ENCODE measurements around the gene KIF18A.

Gene KIF18A

DNA sequence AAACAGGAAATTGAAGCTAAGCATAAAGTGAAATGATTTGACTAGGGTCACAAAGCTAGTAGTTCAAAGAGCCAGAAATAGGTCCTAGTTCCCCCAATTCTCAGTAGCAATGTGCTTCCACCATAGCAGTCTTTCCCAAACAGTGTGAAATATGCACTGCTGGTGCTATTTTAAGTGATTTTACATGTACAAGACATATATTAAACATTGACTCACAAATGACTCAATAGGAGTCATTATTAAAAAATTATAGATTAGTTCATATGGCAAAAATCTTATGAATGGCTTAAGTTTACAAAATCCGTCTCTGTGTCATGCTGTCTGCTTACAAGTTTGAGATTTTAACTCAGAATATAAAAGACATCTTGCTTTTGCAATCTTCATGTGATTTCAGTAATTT is 21.4 kb downstream of the KIF18A start:
- H3K36me3 ChIP-seq: peaks cover 25% of the 10 kb centered on the region
- H3K9me3 ChIP-seq: no peaks in the 10 kb centered on the region
- H3K4me1 ChIP-seq (ENCODE audit: control insufficient read depth in 1 of 2, insufficient read depth in 1 of 2, low read depth in 1 of 2, low read length in 1 of 2): no peaks in the 10 kb centered on the region
- no peak overlapping the region for H3K27ac ChIP-seq
- no peak overlapping the region for H3K4me3 ChIP-seq (ENCODE audit: low read depth in 1 of 2, low read length in 1 of 2)
- TF ChIP-seq, protein P1, sequence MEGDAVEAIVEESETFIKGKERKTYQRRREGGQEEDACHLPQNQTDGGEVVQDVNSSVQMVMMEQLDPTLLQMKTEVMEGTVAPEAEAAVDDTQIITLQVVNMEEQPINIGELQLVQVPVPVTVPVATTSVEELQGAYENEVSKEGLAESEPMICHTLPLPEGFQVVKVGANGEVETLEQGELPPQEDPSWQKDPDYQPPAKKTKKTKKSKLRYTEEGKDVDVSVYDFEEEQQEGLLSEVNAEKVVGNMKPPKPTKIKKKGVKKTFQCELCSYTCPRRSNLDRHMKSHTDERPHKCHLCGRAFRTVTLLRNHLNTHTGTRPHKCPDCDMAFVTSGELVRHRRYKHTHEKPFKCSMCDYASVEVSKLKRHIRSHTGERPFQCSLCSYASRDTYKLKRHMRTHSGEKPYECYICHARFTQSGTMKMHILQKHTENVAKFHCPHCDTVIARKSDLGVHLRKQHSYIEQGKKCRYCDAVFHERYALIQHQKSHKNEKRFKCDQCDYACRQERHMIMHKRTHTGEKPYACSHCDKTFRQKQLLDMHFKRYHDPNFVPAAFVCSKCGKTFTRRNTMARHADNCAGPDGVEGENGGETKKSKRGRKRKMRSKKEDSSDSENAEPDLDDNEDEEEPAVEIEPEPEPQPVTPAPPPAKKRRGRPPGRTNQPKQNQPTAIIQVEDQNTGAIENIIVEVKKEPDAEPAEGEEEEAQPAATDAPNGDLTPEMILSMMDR (IDR thresholded peaks at IDR 0.05): no peak
- H3K27me3 ChIP-seq: no peaks in the 10 kb centered on the region

DNA sequence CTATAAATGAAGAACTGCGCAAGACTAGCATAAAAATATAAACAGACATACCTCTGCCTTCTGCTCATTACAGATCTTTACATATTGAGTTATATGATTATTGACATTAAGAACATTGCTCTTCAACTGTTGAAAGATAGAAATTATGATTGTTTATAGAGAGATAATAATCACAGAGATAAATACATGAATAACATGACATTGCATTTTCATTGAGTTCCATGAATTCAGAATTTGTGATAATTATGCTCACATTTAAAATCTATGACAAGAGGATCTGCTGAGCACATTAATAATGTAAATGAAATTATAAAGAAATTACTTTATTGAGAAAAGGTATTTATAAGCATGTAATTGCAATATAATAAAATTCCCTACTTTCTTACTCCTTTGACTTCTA is 24.8 kb downstream of the KIF18A start:
- Histone ChIP-seq H3K36me3 (peaks cover 15% of the 10 kb centered on the region), H3K4me1 (ENCODE audit: control insufficient read depth in 1 of 2, insufficient read depth in 1 of 2, low read depth in 1 of 2, low read length in 1 of 2) (no peaks in the 10 kb centered on the region), H3K4me3 (ENCODE audit: low read depth in 1 of 2, low read length in 1 of 2) (no peak overlapping the region), H3K27me3 (no peaks in the 10 kb centered on the region), H3K27ac (no peak overlapping the region), H3K9me3 (no peaks in the 10 kb centered on the region)
- TF ChIP-seq, protein P1 (IDR thresholded peaks at IDR 0.05): no peak

DNA sequence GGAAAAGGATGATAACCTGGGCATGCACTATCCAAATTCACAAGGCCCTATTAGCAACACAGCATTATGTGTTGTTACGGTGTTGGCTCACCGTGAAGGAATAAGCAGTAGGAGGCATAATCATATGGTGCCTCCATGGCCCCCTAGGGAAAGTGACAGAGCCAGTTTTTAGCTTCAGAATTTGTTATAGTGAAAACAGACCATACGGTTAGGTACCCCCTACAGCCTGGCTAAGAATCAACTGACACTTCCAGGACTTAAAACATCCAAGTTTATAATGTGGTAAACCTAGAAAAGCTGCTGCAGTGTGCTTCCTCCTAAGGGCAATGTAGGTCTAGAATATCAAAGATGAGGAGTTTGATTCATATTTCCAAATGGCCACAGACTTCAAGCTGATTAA is 30.4 kb downstream of the KIF18A start:
- Histone ChIP-seq H3K4me1 (ENCODE audit: control insufficient read depth in 1 of 2, insufficient read depth in 1 of 2, low read depth in 1 of 2, low read length in 1 of 2) (no peaks in the 10 kb centered on the region), H3K27me3 (no peaks in the 10 kb centered on the region), H3K27ac (no peak overlapping the region), H3K9me3 (no peaks in the 10 kb centered on the region), H3K36me3 (peaks cover 24% of the 10 kb centered on the region), H3K4me3 (ENCODE audit: low read depth in 1 of 2, low read length in 1 of 2) (no peak overlapping the region)
- TF ChIP-seq, protein P1 (IDR thresholded peaks at IDR 0.05): no peak

DNA sequence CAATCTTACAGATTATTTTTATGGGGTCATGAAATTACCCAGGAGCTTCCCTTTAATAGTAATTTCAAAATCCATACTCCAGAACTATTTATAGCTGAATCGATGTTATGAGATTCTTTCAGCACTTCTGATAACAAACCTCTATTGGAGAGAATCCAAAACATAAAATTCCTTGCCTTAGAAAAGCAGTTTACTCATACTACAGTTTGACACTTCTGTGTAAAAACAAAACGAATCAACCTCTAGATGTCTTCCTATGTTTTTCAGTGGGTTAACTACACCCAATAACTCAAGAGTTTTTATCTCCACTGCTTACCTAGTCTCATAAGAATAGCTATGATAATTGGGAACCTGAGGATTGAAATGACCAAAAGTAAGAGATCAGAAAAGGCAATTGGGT is 35.6 kb downstream of the KIF18A start:
- TF ChIP-seq, protein P1 (IDR thresholded peaks at IDR 0.05): no peak
- no peak overlapping the region for H3K27ac ChIP-seq
- peaks cover 8% of the 10 kb centered on the region for H3K36me3 ChIP-seq
- no peak overlapping the region for H3K4me3 ChIP-seq (ENCODE audit: low read depth in 1 of 2, low read length in 1 of 2)
- H3K27me3 ChIP-seq: no peaks in the 10 kb centered on the region
- no peaks in the 10 kb centered on the region for H3K9me3 ChIP-seq
- no peaks in the 10 kb centered on the region for H3K4me1 ChIP-seq (ENCODE audit: control insufficient read depth in 1 of 2, insufficient read depth in 1 of 2, low read depth in 1 of 2, low read length in 1 of 2)

DNA sequence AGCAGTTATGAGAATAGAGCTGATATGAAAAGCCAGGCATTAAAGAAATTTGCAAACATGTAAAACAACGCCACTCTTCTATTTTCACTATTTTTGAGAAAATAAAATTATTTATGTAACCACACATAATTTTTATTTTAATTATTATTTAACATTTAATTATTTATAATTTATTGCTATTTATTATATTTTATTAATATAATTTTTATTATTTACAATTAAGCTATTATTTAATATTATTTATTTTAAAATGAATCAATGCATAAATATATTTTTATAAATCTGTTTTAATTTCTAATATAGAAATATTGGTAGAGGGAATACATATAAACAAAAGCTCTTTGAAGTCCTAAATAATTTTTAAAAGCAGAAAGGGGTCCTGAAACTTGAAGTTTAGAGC is 36.7 kb downstream of the KIF18A start:
- Histone ChIP-seq H3K27ac (no peak overlapping the region), H3K36me3 (peaks cover 4% of the 10 kb centered on the region), H3K27me3 (no peaks in the 10 kb centered on the region), H3K4me1 (ENCODE audit: control insufficient read depth in 1 of 2, insufficient read depth in 1 of 2, low read depth in 1 of 2, low read length in 1 of 2) (no peaks in the 10 kb centered on the region), H3K4me3 (ENCODE audit: low read depth in 1 of 2, low read length in 1 of 2) (no peak overlapping the region), H3K9me3 (no peaks in the 10 kb centered on the region)
- TF ChIP-seq, protein P1 (IDR thresholded peaks at IDR 0.05): no peak

DNA sequence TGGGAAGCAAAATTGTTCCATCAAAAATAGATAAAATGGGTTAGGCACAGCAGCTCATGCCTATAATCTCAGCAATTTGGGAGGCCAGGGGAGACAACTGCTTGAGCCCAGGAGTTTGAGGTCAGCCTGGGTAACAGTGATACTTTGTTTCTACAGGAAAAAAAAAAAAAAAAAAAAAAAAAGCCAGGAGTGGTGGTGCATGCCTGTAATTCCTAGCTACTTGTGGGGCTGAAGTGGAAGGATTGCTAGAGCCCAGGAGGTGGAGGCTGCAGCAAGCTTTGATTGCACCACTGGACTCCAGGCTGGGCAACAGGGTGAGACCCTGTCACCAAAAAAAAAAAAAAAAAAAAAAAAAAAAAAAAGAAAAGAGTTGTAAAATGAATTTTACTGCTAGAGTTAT is 49.6 kb downstream of the KIF18A start:
- H3K27me3 ChIP-seq: no peaks in the 10 kb centered on the region
- TF ChIP-seq, protein P1 (IDR thresholded peaks at IDR 0.05): no peak

More for the DNA sequence above, 49.6 kb downstream of the KIF18A start:
- no peak overlapping the region for H3K27ac ChIP-seq
- H3K36me3 ChIP-seq: peaks cover 35% of the 10 kb centered on the region
- H3K4me1 ChIP-seq (ENCODE audit: control insufficient read depth in 1 of 2, insufficient read depth in 1 of 2, low read depth in 1 of 2, low read length in 1 of 2): no peaks in the 10 kb centered on the region
- no peak overlapping the region for H3K4me3 ChIP-seq (ENCODE audit: low read depth in 1 of 2, low read length in 1 of 2)
- H3K9me3 ChIP-seq: no peaks in the 10 kb centered on the region
